K562 (cell line): ENCODE data around the gene POLD1. TPM values are rescaled to one million over a fixed set of nuclear protein-coding genes. Genes with fewer than 3 reads are reported as not detected.

ENCODE experiments used
- CBX2 ChIP-seq: fragments of 200-600 bp; sonication (generic); IDR thresholded peaks from one replicate; pipeline ENCODE4 v1.6.1; 2012; ENCODE audit warnings: mild to moderate bottlenecking, low read length, inconsistent platforms; ENCODE audit not compliant: insufficient read depth, poor library complexity, severe bottlenecking
- CHD2 ChIP-seq: IDR thresholded peaks from 2 replicates; pipeline ENCODE4 v1.6.1; 2011; ENCODE audit warnings: low read depth, low read length
- ERF ChIP-seq: fragments of 450-650 bp; formaldehyde crosslinking; IDR thresholded peaks from 2 replicates; pipeline ENCODE4 v1.4.0; 2020; ENCODE audit warnings: mild to moderate bottlenecking, mixed read lengths
- FOXA1 ChIP-seq: fragments of 450-650 bp; IDR thresholded peaks from 2 replicates; pipeline ENCODE4 v1.6.1; 2016; ENCODE audit warnings: mild to moderate bottlenecking, borderline replicate concordance
- RCOR1 ChIP-seq, 2 experiments: IDR thresholded peaks; 2 replicates each; pipeline ENCODE4 v1.6.1; 2012; ENCODE audit warnings: low read depth in 2 of 2, low read length in 2 of 2, borderline replicate concordance in 1 of 2, improper control_type of control experiment in 1 of 2
- RUNX1 ChIP-seq: sonication (generic); IDR thresholded peaks from 2 replicates; pipeline ENCODE4 v1.6.1; 2016; ENCODE audit warnings: antibody characterized with exemption, low read depth
- SAP30 ChIP-seq: fragments of 200-600 bp; sonication (generic); IDR thresholded peaks from 2 replicates; pipeline ENCODE4 v1.6.1; 2012; ENCODE audit warnings: borderline replicate concordance, low read depth, mild to moderate bottlenecking, moderate library complexity, low read length, control low read depth, inconsistent platforms; ENCODE audit not compliant: insufficient read depth, poor library complexity, severe bottlenecking
- ZEB2 ChIP-seq: fragments of 450-650 bp; IDR thresholded peaks from 2 replicates; pipeline ENCODE4 v1.6.1; 2016
- ZNF449 ChIP-seq: fragments of 250-450 bp; sonication (Bioruptor Pico); IDR thresholded peaks from 2 replicates; pipeline ENCODE4 v1.8.0; 2022; ENCODE audit warnings: moderate library complexity, mild to moderate bottlenecking, inconsistent platforms
- ZNF778 ChIP-seq: fragments of 450-650 bp; formaldehyde crosslinking; IDR thresholded peaks from 2 replicates; pipeline ENCODE4 v1.4.0; 2020; ENCODE audit warnings: mild to moderate bottlenecking, moderate library complexity
- ZZZ3 ChIP-seq: fragments of 450-650 bp; IDR thresholded peaks from 2 replicates; pipeline ENCODE4 v1.6.1; 2016; ENCODE audit warnings: antibody characterized with exemption, mild to moderate bottlenecking, moderate library complexity
- polyA plus RNA-seq, 8 experiments: library from polyadenylated mRNA; depleted of rRNA in 4 of 8; stranded (reverse) in 5 of 8; unstranded in 3 of 8; fragments of >200 nt; fragmentation: Nextera tagmentation in 2 of 8; fragmentation: Illumina TruSeq in 1 of 8; extraction: Ambion mirVana in 2 of 8; extraction: Trizol in 1 of 8; gene quantifications; 2 replicates each; pipeline versions ENCODE4 v1.2.1 to v1.2.3, GENCODE V29; 2011 to 2014; ENCODE audit warnings: inconsistent platforms in 1 of 8, missing spikeins in 1 of 8
- total RNA-seq, 7 experiments: library from RNA; depleted of rRNA in 6 of 7; stranded (reverse); fragments of >200 nt in 6 of 7; fragmentation: Illumina TruSeq in 2 of 7; extraction: Trizol in 2 of 7; gene quantifications; 2 replicates each; pipeline versions ENCODE4 v1.2.1 to v1.2.3, GENCODE V29; 2011 to 2021; ENCODE audit warnings: low replicate concordance in 1 of 7
- TF ChIP-seq, protein P1 (sequence below): IDR thresholded peaks from 2 replicates; pipeline ENCODE4 v1.6.1; 2014; ENCODE audit warnings: antibody characterized with exemption
- TF ChIP-seq, protein P2 (sequence below): sonication (generic); formaldehyde crosslinking; IDR thresholded peaks from 2 replicates; pipeline ENCODE4 v1.8.0; 2023; ENCODE audit warnings: missing genetic modification reagents, mild to moderate bottlenecking, borderline replicate concordance
- TF ChIP-seq, protein P3 (sequence below): fragments of 250-450 bp; sonication (Bioruptor Pico); IDR thresholded peaks from 2 replicates; pipeline ENCODE4 v1.8.0; 2022; ENCODE audit warnings: inconsistent platforms, mild to moderate bottlenecking, moderate library complexity, borderline replicate concordance
- TF ChIP-seq, protein P4 (sequence below): sonication (generic); formaldehyde crosslinking; IDR thresholded peaks from 2 replicates; pipeline ENCODE4 v1.8.1; 2022; ENCODE audit warnings: missing genetic modification reagents

The POLD1 gene
- total and polyA plus RNA-seq, 9 of the 15 experiments (the other 6 are each of a cell fraction or from before 2014, with no cell fraction given), result 1.3 to 312 (median 47.8) TPM

DNA sequence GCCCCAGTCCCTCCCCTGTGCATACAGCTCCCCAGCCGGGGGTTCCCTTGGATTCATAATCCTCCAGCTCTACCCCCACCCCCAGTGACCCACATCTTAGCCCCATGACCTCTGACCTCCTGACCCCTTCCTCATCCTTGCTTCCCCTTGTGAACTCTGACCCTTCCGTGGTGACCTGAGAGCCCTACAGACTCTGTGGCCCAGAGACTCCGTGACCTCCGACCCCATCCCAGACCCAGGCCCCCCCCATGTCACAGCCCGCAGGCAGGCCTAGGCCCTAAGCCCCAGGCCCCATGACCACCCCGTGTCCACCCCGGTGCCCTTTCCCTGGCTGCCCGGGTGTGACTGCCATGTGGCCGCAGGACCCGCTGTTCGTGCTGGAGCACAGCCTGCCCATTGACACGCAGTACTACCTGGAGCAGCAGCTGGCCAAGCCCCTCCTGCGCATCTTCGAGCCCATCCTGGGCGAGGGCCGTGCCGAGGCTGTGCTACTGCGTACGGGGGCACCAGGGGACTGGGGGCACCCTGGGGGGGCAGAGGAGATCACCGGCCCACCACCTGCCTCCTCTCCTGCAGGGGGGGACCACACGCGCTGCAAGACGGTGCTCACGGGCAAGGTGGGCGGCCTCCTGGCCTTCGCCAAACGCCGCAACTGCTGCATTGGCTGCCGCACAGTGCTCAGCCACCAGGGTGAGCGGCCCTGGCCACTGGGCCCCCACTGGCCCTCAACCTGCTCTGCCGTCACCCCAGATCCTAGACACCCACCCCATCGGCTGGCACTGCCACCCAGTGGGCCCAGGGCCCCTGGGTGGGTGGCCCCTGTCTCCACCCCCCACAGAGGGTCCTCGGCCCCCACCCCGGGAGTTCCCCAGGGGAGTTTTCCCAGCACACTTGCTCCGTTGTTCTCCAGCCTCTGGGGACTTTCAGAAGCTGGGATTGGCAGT is 32.2 kb downstream of the POLD1 start (continued):
- TF ChIP-seq, protein P1, sequence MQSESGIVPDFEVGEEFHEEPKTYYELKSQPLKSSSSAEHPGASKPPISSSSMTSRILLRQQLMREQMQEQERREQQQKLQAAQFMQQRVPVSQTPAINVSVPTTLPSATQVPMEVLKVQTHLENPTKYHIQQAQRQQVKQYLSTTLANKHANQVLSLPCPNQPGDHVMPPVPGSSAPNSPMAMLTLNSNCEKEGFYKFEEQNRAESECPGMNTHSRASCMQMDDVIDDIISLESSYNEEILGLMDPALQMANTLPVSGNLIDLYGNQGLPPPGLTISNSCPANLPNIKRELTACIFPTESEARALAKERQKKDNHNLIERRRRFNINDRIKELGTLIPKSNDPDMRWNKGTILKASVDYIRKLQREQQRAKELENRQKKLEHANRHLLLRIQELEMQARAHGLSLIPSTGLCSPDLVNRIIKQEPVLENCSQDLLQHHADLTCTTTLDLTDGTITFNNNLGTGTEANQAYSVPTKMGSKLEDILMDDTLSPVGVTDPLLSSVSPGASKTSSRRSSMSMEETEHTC, result no peak
- TF ChIP-seq FOXA1 (no peak), ZNF449 (CRISPR knock-in tag) (no peak), ZZZ3 (no peak), RUNX1 (no peak), ZEB2 (no peak), ERF (CRISPR knock-in tag) (no peak), SAP30 (no peak), ZNF778 (no peak), CHD2 (no peak), RCOR1 (IDR thresholded peaks at IDR 0.05; ENCODE audit: borderline replicate concordance in 1 of 2, low read depth in 2 of 2, low read length in 2 of 2) (no peak), CBX2 (no peak)
- TF ChIP-seq, protein P2, sequence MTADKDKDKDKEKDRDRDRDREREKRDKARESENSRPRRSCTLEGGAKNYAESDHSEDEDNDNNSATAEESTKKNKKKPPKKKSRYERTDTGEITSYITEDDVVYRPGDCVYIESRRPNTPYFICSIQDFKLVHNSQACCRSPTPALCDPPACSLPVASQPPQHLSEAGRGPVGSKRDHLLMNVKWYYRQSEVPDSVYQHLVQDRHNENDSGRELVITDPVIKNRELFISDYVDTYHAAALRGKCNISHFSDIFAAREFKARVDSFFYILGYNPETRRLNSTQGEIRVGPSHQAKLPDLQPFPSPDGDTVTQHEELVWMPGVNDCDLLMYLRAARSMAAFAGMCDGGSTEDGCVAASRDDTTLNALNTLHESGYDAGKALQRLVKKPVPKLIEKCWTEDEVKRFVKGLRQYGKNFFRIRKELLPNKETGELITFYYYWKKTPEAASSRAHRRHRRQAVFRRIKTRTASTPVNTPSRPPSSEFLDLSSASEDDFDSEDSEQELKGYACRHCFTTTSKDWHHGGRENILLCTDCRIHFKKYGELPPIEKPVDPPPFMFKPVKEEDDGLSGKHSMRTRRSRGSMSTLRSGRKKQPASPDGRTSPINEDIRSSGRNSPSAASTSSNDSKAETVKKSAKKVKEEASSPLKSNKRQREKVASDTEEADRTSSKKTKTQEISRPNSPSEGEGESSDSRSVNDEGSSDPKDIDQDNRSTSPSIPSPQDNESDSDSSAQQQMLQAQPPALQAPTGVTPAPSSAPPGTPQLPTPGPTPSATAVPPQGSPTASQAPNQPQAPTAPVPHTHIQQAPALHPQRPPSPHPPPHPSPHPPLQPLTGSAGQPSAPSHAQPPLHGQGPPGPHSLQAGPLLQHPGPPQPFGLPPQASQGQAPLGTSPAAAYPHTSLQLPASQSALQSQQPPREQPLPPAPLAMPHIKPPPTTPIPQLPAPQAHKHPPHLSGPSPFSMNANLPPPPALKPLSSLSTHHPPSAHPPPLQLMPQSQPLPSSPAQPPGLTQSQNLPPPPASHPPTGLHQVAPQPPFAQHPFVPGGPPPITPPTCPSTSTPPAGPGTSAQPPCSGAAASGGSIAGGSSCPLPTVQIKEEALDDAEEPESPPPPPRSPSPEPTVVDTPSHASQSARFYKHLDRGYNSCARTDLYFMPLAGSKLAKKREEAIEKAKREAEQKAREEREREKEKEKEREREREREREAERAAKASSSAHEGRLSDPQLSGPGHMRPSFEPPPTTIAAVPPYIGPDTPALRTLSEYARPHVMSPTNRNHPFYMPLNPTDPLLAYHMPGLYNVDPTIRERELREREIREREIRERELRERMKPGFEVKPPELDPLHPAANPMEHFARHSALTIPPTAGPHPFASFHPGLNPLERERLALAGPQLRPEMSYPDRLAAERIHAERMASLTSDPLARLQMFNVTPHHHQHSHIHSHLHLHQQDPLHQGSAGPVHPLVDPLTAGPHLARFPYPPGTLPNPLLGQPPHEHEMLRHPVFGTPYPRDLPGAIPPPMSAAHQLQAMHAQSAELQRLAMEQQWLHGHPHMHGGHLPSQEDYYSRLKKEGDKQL, result 0 out of 2 replicates have a peak, but pooled peaks have one; percentile 45
- TF ChIP-seq, protein P3, sequence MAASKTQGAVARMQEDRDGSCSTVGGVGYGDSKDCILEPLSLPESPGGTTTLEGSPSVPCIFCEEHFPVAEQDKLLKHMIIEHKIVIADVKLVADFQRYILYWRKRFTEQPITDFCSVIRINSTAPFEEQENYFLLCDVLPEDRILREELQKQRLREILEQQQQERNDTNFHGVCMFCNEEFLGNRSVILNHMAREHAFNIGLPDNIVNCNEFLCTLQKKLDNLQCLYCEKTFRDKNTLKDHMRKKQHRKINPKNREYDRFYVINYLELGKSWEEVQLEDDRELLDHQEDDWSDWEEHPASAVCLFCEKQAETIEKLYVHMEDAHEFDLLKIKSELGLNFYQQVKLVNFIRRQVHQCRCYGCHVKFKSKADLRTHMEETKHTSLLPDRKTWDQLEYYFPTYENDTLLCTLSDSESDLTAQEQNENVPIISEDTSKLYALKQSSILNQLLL (CRISPR knock-in tag), result no peak
- TF ChIP-seq, protein P4, sequence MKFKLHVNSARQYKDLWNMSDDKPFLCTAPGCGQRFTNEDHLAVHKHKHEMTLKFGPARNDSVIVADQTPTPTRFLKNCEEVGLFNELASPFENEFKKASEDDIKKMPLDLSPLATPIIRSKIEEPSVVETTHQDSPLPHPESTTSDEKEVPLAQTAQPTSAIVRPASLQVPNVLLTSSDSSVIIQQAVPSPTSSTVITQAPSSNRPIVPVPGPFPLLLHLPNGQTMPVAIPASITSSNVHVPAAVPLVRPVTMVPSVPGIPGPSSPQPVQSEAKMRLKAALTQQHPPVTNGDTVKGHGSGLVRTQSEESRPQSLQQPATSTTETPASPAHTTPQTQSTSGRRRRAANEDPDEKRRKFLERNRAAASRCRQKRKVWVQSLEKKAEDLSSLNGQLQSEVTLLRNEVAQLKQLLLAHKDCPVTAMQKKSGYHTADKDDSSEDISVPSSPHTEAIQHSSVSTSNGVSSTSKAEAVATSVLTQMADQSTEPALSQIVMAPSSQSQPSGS, result no peak
